Right renal cortex interstitium (tissue), 3 donors: ENCODE results near the gene RNF214. TPM values are rescaled to one million over a fixed set of nuclear protein-coding genes. Genes with fewer than 3 reads are reported as not detected.
"Not testable (repeated sequence)": the region's sequence is repeated elsewhere in the genome, so short reads cannot be mapped to it uniquely, and the experiment has no call there.

Experiments
- DNase-seq, 3 donors: peaks; one replicate each; pipeline ENCODE4 v3.0.0-alpha.2; 2013; ENCODE audit warnings: low read depth in 3 of 3, low spot score in 2 of 3
- polyA plus RNA-seq, 3 donors: library from polyadenylated mRNA; unstranded; fragments of 120-200 nt; gene quantifications; one replicate each; pipeline ENCODE4 v1.2.1, GENCODE V29; 2013; ENCODE audit not compliant: insufficient read length in 3 of 3

Gene RNF214
- polyA plus RNA-seq, 3 donors: 29.7 to 33.1 (median 31.7) TPM

DNA sequence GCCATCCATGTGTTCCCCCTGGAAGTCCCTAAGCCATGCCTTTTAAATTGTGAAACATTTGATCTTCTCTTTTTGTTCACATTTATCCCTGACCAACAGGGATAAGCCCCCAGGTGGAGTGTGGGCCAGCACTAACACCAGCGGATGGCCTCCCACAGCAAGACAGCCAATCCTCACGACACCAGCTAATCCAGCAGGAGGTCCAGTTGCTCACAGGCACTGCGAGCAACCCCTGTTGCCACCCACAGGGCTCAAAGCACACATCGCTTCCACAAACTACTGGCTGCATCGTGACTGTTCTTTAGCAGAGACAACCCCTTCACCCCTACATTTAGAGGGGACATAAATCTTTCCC lies 2.6 kb upstream of the RNF214 start:
- DNase-seq: no peak

DNA sequence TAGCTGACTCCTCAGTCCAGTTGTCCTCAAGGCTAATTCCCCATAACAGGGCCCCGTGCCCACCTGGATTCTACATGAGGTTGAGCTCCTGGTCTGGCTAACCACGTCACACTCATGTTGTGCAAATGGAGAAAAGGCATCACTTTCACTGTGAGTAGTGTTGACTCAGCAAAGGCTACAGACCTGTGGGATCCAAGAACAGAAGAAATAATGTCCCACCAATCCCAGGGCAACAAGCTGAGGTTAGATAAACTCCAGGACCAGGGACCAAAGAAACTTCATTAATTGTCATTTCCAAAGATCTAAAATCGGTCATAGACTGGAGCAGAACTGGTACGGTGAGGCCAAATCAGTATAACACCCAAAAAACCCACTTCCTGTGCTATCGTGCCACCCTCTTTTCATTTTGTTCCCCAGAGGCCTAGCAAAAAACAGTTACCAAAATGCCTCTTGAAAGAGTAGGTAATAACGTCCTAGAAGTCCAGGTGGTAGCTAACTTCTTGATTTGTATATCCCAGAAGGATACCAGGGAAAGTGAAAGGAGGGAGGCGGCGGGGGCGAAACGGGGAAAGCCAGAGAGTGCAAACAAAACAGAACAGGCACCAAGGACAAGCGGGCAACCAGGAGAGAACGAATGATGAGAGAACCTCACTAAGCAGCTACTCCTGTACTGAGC lies 2.0 kb upstream of the RNF214 start:
- no peak for DNase-seq

DNA sequence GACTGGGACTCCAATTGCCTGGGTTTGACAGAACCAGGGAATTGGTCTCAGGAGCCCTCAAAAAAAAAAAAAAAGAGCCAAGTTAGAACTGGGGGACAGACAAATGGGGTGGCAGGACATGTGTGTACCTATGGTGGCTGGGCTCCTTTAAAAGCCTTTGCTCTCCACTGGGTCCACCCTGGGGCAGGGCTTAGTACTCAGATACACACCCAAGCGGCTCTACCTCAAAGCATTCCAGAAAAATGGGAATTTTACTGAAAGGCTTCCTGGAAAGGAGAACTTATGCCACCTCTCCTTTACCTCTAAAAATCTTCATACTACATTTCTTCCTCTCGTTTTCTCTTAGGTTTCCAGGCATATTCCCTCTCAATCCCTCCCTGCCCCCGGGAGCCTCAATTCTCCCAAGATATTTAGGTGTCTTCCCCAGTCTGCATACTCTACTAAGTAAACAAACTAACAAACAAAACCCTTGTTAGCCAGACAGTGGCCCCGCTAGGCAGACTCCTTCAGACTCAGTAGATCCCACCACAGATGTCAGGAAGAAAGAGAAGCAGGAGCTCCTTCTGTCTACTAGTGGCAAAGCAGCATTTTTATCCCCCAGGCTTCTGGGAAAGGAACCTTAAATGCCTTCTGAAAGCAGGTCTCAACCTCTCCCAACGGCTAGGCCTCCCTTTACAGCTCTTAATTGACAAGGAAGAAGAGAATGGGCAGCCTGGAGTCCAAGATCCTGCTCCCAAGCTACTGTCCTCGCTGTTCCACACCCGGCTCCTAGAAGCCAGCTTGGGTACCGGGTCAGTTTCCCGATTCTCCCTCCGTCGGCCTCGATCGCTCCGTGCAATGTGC lies 1.3 kb upstream of the RNF214 start:
- no peak for DNase-seq

DNA sequence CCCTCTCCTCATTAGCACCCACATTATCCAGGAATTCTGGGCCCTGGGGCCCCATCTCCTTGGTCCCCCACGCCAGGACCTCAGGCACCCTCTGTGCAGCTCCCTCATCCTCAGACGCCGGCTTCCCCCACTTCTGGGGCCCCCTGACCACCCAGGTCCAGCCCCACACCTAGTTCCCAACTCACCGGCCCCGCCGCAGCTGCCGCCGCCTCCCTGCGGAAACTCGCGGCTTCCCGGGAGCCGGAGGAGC lies 704 bp upstream of the RNF214 start, which contains the start of gene PCSK7:
Gene PCSK7 (minus strand): TSS at position 232 of the 250 bp plus-strand sequence. CDS start 2,229 bp downstream, outside the sequence.
- DNase-seq: no peak

DNA sequence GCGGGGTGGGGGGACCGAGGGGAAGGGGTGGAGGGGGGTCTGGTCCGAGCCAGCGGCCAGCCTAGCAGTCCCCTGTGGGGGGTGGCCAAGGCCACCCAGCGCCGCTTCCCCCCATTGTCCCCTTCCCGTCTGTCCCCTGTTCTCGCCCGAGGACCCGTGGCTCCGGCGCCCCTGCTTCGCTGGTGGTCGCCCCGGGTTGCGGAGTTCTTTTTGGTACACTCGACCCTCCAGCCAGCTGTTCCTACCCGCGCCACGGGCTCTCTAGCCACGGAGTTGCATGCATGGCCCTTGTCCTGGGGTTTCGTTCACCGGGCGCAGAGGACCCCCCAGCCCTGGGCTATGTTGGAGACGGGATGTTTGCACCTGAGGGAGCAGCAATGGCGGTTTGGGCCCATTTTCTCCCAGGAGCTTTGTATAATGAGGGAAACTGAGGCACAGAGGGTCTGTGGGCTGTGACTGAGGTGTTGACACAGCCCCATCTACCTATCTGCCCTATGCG lies 489 bp downstream of the RNF214 start:
- no peak for DNase-seq

DNA sequence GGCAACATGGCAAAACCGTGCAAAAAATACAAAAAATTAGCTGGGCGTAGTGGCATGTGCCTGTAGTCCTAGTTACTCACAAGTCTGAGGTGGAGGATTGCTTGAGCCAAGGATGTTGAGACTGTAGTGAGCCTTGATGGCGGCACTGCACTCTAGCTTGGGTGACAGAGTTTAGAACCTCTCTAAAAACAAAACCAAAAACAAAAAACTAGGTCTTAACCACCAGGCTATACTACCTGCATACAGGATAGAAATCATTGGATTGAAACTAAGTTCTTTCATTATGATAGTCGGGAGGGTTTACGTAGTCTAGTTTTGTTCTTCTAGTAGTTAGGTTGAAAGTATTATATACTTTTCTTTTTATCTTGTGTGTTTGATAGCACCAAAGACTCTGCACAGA lies 5.8 kb downstream of the RNF214 start:
- no peak for DNase-seq

DNA sequence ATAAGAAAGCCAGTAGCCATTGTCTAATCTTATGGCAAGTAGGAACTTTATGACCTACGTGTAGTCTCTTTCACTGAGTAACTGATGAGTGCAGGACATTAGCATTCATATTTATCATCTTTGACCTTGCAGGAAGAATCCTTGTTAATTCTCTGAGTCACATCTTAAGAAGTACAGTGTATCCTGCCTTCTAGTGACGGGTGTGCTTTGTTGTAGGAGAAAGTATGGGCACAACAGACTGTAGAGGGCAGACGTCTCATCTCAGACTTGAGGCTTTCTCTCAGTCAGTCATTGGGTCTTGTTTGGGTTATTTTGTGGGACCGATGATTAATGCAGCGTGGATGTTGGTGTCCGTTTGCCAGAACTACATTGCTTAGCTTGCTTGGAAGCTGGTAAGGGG lies 6.8 kb downstream of the RNF214 start:
- no peak for DNase-seq

DNA sequence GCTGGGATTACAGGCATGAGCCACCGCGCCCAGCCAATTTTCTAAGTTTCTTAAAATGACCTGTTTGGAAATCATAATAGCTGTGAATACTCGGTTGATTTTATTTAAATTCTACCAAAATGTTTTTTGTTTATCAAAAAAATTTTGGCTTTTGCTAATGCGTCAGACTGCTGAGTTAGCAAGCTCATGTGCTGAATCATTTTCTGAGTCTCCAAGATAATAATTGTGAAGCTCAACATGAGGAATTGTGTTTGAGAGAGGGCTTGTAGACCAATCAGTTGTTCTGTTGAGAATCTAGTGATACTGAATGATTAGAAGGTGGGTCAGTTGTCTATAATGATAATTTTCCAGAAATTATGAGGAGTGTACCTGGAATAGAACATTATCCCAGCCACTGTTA lies 15.9 kb downstream of the RNF214 start:
- no peak for DNase-seq

DNA sequence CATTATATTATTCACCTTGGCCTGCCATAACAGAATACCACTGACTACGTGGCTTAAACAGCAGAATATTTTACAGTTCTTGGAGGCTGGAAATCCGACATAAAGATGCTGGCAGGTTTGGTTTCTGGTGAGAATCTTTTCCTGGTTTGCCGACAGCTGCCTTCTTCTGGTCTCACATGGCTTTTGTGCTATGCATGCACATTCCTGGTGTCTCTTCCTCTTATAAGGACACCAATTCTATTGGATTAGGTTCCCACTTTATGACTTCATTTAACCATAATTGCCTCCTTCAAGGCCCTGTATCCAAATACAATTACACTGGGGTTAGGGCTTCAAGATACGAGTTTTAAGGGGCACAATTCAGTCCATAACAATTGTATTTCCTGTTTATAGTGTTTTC lies 17.1 kb downstream of the RNF214 start:
- no peak for DNase-seq

DNA sequence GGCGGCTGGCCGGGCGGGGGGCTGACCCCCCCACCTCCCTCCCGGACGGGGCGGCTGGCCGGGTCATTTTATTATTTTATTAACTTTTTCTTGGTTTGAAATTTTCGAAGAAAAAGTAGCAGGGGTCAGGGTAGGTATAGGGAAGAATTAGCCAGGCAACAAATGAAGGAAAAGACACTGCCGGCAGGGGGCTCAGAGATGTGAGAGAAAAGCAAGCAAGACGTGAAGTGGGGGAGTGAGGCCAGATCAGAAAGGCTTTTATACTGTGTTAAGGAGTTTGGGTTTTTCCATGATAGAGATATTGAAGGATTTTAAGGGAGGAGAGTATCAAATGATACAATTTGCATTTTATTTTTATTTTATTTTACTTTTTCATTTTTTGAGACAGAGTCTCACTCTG lies 19.0 kb downstream of the RNF214 start:
- no peak for DNase-seq

DNA sequence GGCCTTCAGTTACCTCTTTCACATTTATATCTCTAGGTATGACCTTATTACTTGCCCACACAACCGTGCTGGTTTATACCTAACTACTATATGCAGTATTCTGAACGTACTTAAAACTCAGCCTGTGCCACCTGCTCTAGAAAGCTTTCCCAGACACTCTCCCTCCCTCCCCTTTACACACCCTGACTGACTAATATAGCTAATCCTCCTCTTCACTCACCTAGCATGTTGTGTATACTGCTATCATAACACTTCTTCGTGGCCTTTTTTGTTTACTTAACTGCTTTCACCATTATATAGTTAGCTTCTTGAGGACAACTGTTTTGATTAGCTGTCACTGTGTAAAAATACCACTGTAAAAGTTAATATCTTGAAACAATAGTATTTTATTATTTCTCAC lies 23.5 kb downstream of the RNF214 start:
- DNase-seq: no peak

DNA sequence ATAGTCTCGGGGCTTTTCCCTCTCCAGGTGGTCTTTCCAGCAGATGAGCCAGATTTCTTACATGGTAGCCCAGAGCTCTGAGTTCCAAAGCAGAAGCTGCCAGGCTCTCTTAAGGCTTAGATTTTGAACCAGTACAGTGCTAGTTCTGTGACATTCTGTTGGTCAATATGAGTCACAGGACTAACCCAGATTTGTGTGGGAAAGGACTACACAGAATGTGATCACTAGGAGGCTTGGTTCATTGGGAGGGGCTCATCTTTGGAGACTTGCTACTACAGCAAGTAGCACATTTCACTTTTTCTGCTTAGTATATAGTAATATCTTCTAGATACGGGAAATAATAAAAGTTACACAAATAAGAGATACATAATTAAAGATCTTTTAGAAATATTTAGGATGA lies 24.1 kb downstream of the RNF214 start:
- no peak for DNase-seq

DNA sequence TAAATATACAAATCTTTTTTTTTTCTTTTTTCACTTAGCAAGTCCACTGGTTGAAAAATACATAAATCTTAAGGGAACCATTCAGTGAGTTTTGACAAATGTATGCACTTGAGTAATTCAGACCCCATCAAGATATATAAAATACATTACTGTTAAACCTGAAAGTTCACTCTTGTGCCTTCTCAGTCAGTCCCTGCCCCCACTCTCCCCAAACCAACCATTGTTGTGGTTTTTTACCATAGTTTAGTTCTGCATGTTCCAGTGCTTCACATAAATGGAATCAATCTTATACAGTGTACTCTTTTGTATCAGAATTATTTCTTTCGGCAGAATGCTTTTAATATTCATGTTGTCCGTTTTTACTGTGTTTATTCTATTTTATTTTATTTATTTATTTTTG lies 26.1 kb downstream of the RNF214 start:
- no peak for DNase-seq

DNA sequence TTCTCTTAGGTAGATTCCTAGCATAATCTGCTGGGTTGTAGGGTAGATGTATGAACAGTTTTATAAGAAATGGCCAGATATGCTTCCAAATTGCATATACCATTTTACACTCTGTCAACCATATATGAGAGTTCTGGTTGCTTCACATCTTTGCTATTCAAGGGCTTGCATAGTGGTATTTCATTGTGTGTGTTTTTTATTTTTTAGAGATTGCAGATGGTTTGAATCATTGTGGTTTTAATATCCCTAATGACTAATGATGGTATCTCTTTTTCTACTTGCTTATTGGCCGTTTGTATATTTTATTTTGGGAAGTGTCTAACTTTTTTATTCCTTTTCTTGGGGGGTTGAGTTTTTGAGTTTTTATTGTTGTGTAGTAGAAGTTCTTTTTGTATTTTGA lies 26.9 kb downstream of the RNF214 start:
- no peak for DNase-seq

DNA sequence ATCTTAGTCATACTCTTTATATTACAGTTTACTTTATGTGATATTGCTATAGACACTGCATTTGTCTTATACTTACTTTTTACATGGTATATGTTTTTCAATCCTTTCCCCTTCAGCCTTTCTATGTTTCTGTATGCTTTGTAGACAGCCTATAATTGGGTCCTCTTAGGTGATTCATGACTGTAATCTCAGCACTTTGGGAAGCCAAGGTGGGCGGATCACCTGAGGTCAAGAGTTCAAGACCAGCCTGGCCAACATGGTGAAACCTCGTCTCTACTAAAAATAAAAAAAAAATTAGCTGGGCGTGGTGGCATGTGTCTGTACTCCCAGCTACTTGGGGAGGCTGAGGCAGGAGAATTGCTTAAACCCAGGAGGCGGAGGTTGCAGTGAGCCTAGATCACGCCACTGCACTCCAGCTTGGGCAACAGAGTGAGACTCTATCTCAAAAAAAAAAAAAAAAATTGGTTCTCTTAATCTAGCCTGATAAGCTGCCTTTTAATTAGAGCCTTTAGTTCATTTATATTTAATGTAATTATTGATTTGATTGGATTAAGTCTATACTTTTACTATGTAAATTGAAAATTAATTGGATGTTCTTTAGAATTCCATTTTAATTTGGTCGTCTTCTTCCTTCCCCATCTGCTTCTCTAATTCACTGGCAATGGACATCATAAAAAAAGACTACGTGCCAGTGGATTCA lies 32.3 kb downstream of the RNF214 start:
- not testable (repeated sequence) for DNase-seq

DNA sequence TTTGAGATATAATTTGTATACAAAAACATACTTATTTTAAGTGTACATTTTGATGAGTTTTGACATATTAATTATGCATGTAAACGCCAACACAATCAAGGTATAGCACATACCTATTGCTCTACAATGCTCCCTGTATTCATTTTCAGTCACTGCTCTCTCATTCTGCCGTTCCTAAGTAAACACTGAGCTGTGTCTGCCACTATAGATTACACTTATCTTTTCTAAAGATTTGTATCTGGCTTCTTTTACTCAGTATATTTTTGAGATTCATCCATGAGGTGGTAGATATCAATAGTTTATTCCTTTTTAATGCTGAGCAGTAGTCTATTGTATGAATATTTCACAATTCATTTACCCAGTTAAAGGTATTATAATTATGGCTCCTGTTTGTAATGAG lies 33.3 kb downstream of the RNF214 start:
- DNase-seq: no peak

DNA sequence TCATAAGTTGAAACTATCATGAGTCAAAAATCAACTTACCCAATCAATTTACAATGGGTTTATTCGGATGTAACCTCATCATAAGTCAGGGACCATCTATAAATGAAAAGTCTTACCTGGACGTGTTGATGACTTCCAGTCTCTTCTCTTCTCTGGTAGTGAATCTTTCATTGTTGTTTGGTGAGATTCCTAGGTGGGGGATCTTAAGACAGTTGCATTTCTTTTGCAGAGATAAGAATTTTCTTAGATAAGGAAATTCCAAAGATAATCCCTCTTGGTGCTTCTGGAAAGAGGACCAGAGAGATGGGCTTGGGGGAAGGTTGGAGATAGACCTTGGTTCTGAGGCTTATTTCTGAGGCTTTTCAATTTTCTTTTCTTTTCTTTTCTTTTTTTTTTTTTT lies 37.4 kb downstream of the RNF214 start:
- no peak for DNase-seq

DNA sequence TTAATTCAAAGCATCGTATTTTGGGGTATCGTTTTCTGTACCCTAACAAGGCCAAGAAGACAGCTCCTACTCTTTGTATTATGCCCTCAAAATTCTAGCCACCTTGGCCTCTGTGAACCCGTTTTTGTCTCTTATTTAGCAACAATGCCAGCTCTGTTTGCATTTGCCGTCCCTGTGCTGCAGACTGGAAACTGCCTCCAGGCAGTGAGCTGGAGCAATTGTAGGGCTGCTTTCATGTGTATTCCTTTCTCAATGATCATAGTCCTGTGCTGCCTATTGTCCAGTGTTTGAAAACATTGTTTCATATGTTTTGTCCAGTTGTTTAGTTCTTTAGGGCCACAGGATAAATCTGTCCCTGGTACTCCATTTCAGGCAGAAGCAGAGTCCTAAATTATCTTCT lies 38.7 kb downstream of the RNF214 start:
- no peak for DNase-seq

DNA sequence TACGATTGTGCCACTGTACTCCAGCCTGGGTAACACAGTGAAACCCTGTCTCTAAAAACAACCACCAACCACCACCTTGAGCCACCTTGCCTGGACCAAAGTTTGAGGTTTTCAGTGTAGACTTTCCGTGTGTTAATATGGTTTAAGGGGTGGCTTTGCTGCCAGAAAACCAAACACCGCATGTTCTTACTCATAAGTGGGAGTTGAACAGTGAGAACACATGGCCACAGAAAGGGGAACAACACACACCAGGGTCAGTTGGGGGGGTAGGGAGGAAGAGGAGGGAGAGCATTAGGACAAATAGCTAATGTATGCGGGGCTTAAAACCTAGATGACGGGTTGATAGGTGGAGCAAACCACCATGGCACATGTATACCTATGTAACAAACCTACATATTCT lies 39.7 kb downstream of the RNF214 start:
- not testable (repeated sequence) for DNase-seq

DNA sequence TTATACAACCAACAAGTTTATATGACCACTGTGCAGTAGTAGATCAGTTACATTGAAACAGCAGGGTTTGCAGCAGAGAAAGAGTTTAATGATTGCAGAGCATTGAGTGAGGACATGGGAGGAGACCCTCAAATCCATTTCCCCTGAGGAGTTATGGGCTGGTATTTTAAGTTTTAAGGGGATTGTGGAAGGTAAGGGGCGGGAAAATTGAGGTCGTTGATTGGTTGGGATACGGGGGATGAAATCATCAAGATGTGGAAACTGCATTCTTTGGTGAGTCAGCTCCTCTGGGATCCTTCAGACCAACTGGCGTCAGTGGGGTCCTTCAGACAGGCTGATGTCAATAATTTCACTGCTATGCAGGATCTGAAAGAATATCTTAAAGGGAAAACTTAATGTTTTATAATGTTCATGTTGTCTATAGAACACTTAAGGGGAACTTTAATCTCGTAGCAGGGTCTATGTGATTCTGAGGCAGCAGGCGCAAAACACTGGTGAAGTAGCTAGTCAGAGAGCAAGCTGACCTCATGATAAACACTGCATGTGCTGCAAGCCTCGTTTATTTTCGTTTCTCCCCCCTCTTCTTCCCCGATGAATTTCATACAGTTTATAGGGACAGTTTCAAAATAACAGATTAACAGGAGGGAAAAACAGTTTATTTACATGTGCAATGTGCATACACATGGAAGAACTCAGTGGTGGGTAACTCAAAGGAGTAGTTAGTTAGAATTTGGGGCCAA lies 41.2 kb downstream of the RNF214 start:
- DNase-seq: no peak

DNA sequence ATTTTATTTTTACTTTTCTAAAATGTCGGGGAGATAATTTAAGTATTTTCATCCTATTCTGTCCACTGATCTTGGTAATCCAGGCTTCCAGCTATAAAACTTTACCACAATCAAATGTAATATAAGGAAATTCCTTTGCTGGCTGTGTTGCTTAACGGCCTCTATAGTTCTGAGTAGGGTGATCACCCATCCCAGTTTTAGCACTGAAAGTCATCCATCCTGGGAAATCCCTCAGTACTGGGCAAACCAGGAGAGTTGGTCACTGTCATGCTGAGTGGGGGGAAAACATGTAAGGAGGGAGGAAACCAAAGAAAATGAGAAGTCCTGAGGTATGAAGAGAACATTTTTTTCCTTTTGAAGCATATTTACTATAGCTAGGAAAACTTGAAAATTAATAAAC lies 45.9 kb downstream of the RNF214 start:
- no peak for DNase-seq
